ENCODE measurements around the gene COPS4.
"Not testable (repeated sequence)": the region's sequence is repeated elsewhere in the genome, so short reads cannot be mapped to it uniquely, and the experiment has no call there.

The COPS4 gene

GRCh38 chr4:83089410-83090157 lies 54.6 kb downstream of the COPS4 start:
- DNase-seq = no peak

GRCh38 chr4:83093060-83093640 lies 58.2 kb downstream of the COPS4 start:
- DNase-seq = no peak

GRCh38 chr4:83096397-83096796 lies 61.4 kb downstream of the COPS4 start:
- no peak for DNase-seq

- no peak for DNase-seq
Observed at GRCh38 chr4:83104991-83105390, 70.0 kb downstream of the COPS4 start.

- peak in 1 of 2 donors; percentile 10 for DNase-seq
Observed at GRCh38 chr4:83107631-83108030, 72.6 kb downstream of the COPS4 start.

GRCh38 chr4:83108101-83108861 lies 73.3 kb downstream of the COPS4 start:
- peak in 1 of 2 donors; percentile 34 for DNase-seq

GRCh38 chr4:83109480-83110222 lies 74.7 kb downstream of the COPS4 start:
- peak; percentile 27 to 42 for DNase-seq

- peak; percentile 84 to 86 for DNase-seq
Observed at GRCh38 chr4:83110223-83110945, 75.4 kb downstream of the COPS4 start.

- DNase-seq = peak in 1 of 2 donors; percentile 14
Observed at GRCh38 chr4:83110970-83111750, 76.2 kb downstream of the COPS4 start.

GRCh38 chr4:83111751-83112141 lies 76.8 kb downstream of the COPS4 start:
- DNase-seq = not testable (repeated sequence)

- peak; percentile 25 to 28 for DNase-seq
Observed at GRCh38 chr4:83112231-83112630, 77.2 kb downstream of the COPS4 start.

- peak in 1 of 2 donors; percentile 25 for DNase-seq
Observed at GRCh38 chr4:83112678-83113428, 77.9 kb downstream of the COPS4 start.

- peak in 1 of 2 donors; percentile 32 for DNase-seq
Observed at GRCh38 chr4:83113429-83113786, 78.4 kb downstream of the COPS4 start.

GRCh38 chr4:83114576-83114975 lies 79.6 kb downstream of the COPS4 start, which contains the start of gene PLAC8:
TSS of gene PLAC8 (minus strand) at chr4:83114729. CDS start at chr4:83107921, 6,808 bp downstream.
- peak; percentile 54 to 77 for DNase-seq

- DNase-seq = no peak
Observed at GRCh38 chr4:83115000-83115399, 80.0 kb downstream of the COPS4 start.

- DNase-seq = no peak
Observed at GRCh38 chr4:83115656-83116285, 80.8 kb downstream of the COPS4 start.

- no peak for DNase-seq
Observed at GRCh38 chr4:83118869-83119268, 83.9 kb downstream of the COPS4 start.

- DNase-seq = no peak
Observed at GRCh38 chr4:83121246-83121645, 86.3 kb downstream of the COPS4 start.

GRCh38 chr4:83124111-83124780 lies 89.3 kb downstream of the COPS4 start:
- DNase-seq = peak in 1 of 2 donors; percentile 42

All from CD4-positive, alpha-beta T cell treated with Interleukin-1 beta for 1 hour (primary cell).